Breast epithelium (tissue), 3 donors: Measurements from ENCODE around the gene NQO2.
A peak's percentile ranks its signal among the peaks of the same experiment; 100 is the strongest.

Experiments used
- CTCF ChIP-seq, 3 donors: fragments of 450-650 bp; IDR thresholded peaks; one replicate each; pipeline ENCODE4 v1.5.1; 2016 to 2017; ENCODE audit warnings: antibody characterized with exemption in 3 of 3, mild to moderate bottlenecking in 3 of 3, moderate library complexity in 3 of 3
- POLR2AphosphoS5 ChIP-seq, 3 donors: sonication (generic); formaldehyde crosslinking; IDR thresholded peaks; one replicate each; pipeline ENCODE4 v1.6.1; 2017; ENCODE audit warnings: antibody characterized with exemption in 3 of 3

- TF ChIP-seq CTCF (IDR thresholded peaks at IDR 0.05) (no peak), POLR2AphosphoS5 (IDR thresholded peaks at IDR 0.05) (peak; percentile 52 to 62 (median 56))
Measured at GRCh38 chr6:2971420-2972218, 28.1 kb upstream of the NQO2 start, which contains the start of gene SERPINB6.
